HG02970 (cell line): ENCODE data around the gene TM9SF3.

ENCODE experiments used
- ATAC-seq: cut with Tn5 transposase; IDR thresholded peaks from one replicate; pipeline ENCODE4 v1.9.1; 2021; ENCODE audit warnings: mild to moderate bottlenecking, moderate library complexity, moderate number of reproducible peaks; ENCODE audit not compliant: unreplicated experiment, low FRiP score

The TM9SF3 gene

DNA sequence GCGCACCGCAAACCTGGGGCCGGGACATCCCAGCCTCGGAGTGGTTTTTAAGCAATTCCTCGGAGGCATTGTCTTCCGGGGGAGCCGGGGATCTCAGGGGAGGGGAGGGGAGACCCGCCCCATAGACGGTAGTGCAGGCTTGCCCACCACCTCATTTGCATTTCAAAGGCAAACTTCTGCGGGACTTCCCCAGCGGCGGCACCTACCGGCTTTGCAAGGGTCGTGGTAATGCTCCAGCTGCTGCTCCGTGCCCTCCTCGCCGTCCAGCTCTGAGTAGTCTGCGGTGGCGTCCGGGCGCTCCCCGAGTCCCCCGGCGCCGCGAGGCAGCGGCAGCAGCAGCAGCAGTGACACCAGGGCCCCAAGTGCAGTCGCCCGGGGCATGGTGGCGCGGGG lies 73.5 kb downstream of the TM9SF3 start:
- peak; percentile 46 for ATAC-seq

GRCh38 chr10:96512524-96513304 lies 74.1 kb downstream of the TM9SF3 start:
- ATAC-seq = no peak

DNA sequence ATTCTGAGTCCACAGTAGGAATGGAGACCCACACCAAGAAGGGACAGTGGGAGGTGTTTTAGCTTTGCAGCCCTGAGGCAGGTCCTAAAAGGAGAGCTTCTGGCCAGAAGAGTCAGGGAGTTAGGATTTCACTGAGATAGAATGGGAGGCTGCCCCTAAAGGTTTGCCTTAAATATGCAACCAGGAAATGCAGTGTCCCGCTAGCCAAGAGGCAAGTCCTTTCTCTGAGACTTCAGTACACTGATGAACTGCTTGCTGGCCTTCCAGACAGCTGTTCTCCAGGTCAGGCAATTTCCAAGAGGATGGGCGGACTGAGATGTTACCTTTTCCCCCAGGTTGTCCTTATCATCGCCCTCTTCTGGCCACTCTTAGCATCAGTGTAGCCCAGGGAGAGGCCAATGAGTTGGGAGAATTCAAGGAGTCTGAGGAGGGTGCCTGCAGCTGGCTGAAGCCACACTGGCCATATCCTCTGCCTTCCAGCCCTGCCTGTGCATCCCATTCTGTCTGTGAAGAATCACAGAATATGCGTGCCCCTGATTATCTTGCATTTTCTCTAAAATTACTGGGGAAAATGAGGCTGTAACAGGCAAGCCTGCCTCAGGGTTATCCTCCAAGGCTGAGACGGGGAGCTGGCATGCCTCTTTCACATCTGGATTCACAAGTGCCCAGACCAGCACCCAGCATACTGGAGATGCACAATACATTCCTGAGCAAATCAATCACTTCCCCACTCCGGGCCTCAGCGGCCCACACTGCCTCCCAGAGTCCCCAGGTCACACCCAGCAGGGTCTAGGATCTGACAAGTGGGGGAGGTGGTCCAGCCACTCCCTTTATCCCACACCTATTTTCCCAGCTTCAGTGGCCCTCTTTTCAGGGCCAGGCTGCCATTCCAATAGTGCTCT lies 75.5 kb downstream of the TM9SF3 start:
- no peak for ATAC-seq

DNA sequence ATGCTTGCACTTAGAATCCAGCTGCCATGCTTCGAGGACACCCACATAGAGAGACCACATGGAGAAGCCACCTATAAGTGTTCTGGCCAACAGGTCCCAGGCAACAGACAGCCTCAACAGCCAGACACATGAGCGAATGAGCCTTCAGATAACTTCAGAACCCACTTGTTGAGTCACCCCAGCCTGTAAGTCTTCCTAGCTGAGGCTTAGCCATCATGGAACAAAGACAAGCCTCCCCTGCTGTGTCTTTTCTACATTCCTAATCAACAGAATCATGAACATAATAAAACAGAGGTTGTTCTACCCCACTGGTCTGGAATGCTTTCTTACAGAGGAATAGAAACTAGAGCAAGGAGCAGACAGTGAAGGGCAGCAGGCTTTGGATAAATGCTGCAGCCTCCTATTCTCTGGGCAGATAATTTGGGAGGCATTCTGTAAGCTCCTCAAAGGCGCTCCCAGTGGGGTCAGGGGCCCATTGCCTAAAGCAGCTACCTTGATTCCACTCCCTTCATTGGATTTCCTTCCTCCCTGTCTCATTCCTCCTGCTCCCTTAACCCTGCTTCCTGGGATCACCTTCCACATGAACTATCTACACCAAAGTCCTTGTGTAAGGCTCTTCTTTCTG lies 77.7 kb downstream of the TM9SF3 start:
- ATAC-seq = no peak

- ATAC-seq = no peak
Measured at GRCh38 chr10:96507044-96507443, 79.8 kb downstream of the TM9SF3 start.

GRCh38 chr10:96505150-96506136 lies 81.4 kb downstream of the TM9SF3 start:
- no peak for ATAC-seq

DNA sequence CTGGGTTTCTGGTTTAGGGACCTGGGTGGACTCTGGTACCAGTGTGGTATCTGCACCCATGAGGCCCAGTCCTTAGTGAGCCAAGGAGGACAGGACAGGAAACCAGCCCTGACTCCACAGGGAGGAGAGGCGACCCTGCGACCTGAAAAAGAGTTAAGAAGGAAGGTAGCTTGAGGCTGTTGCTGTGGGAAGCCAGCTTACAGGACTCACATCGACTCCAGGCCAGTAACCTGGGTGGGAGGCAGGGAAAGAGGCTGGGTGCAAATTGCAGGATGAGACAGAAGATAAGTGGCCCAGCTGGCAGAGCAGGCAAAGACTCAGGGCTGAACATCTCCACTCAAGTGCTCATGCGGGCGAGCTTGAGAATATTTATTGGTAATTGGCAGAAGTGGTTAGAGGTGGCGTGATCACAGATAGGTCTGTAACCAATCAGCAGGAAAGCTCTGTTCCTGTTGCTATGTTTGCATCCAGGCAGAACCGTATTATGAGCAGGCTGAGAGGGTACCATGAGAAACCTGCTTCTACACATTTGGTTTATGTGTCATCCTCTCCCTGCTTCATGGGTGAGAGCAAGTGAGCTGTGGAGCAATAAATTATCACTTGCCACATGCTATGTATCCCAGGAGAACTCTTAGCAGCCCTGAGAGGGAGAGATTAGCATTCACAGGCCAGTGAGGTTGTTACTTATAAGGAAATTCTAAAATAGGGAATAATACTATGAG lies 84.1 kb downstream of the TM9SF3 start:
- no peak for ATAC-seq

GRCh38 chr10:96501985-96502384 lies 84.8 kb downstream of the TM9SF3 start:
- ATAC-seq = no peak

DNA sequence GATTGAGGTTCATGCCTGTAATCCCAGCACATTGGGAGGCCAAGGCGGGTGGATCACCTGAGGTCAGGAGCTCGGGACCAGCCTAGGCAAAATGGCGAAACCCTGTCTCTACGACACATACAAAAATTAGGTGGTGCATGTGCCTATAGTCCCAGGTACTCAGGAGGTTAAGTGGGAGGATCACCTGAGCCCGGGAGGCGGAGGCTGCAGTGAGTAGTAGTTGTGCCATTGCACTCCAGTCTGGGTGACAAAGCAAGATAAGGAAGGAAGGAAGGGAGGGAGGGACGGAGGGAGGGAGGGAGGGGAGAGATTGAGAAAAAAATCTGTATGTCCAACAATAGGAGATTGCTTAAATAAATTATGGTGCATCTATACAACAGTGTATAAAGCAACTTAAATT lies 86.3 kb downstream of the TM9SF3 start:
- ATAC-seq = no peak

- ATAC-seq = no peak
Measured at GRCh38 chr10:96500050-96500449, 86.8 kb downstream of the TM9SF3 start.

- ATAC-seq = no peak
Measured at GRCh38 chr10:96497391-96497790, 89.4 kb downstream of the TM9SF3 start.

GRCh38 chr10:96496281-96496925 lies 90.4 kb downstream of the TM9SF3 start:
- ATAC-seq = no peak

GRCh38 chr10:96495544-96495943 lies 91.3 kb downstream of the TM9SF3 start:
- no peak for ATAC-seq

GRCh38 chr10:96494694-96495093 lies 92.1 kb downstream of the TM9SF3 start:
- no peak for ATAC-seq

DNA sequence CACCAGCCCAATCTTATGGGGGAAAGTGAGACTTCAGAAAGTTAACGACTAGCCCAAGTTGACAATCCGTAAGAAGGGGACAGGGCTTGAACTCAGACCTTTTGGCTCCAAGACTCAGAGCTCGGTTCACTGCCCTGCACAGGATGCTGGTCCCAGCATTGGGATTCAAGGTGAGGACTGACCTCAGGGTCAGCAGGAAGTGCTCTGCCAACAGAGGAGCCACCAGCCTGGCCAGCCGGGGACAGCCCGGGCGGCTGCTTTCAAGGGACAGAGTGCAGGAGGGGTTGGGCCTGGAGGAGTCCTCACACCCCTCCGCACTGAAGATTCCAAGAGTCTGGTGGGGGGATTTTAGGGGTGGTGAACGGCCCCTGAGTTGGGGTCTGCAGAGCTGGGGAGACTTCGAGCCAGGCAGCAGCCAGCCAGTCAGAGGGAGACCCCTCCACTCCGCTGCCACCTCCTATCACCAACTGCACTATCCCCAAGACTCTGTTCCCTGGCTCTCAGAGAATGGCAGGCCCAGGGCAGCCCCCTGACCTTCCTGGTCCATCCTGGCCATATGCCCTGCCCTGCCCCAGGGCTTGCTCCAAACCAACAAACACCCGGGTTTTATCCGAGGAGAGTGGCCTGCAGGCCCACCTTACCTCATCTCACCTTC lies 92.8 kb downstream of the TM9SF3 start:
- no peak for ATAC-seq

GRCh38 chr10:96493254-96493653 lies 93.6 kb downstream of the TM9SF3 start:
- no peak for ATAC-seq

- no peak for ATAC-seq
Measured at GRCh38 chr10:96491303-96491702, 95.5 kb downstream of the TM9SF3 start.

DNA sequence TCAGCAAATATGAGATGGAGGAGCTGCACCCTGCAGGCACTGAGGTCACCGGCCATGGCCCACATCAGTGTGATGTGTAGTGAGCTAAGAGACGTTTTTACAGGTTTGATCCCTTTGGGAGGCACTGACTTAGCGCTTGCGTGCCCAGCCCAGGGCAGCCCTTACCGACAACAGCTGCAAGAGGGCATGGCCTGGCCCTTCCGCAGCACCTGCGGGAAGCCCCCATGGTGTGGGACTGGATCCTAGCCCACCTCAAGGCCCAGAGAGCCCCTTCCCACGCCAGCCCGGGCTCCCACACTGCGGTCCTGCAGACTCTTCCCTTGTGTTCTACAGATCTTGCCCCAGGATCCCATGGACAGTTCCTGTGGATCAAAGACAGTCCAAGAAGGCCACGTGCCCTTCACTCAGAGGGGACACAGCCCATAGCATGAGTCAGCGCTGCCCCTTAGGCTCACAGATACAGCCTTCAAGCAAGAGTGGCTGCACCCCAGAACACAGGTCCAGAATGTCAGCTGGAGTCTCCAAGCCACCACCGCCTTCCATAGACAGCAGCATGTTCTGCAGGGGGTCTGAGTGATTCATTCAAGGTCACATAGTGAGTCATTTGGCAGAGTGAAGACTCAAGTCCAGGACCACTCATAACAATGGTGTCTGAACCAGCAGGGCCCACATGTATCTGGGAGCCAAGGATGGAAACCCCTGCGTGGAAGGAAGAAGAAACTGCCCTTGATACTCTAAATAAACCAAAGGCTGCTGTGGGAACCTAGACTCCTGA lies 98.5 kb downstream of the TM9SF3 start:
- ATAC-seq = no peak
